GM23338 (cell line): ENCODE results near the gene MRPL22. TPM values are rescaled to one million over a fixed set of nuclear protein-coding genes. Genes with fewer than 3 reads are reported as not detected.

Experiments used
- ATAC-seq: fragments of 200-7000 bp; cut with Tn5 transposase; 3 replicates; pipeline ENCODE4 v1.9.1; 2020
- DNase-seq: peaks from one replicate; pipeline ENCODE4 v3.0.0-alpha.2; 2015; ENCODE audit warnings: low spot score
- H2AFZ ChIP-seq: fragments of 200-600 bp; sonication (generic); 2 replicates; pipeline ENCODE4 v1.8.0; 2016; ENCODE audit warnings: antibody characterized with exemption, mild to moderate bottlenecking, moderate library complexity
- H3F3A ChIP-seq: fragments of 200-600 bp; sonication (generic); replicated peaks from 2 replicates; pipeline ENCODE4 v1.8.0; 2017; ENCODE audit warnings: antibody characterized with exemption, mixed run types, low read depth
- H3K27ac ChIP-seq: fragments of 200-600 bp; sonication (generic); 2 replicates; pipeline ENCODE4 v1.6.1; 2016; ENCODE audit warnings: low read depth
- H3K27me3 ChIP-seq: fragments of 200-600 bp; sonication (generic); 2 replicates; pipeline ENCODE4 v1.8.0; 2016; ENCODE audit warnings: mild to moderate bottlenecking, mixed run types, moderate library complexity; ENCODE audit not compliant: insufficient read depth
- H3K36me3 ChIP-seq: fragments of 200-600 bp; sonication (generic); 2 replicates; pipeline ENCODE4 v1.8.0; 2016; ENCODE audit warnings: mild to moderate bottlenecking; ENCODE audit not compliant: insufficient read depth
- H3K4me1 ChIP-seq: fragments of 200-600 bp; sonication (generic); 2 replicates; pipeline ENCODE4 v1.8.0; 2016; ENCODE audit warnings: mild to moderate bottlenecking, moderate library complexity; ENCODE audit not compliant: insufficient read depth
- H3K4me2 ChIP-seq: fragments of 200-600 bp; sonication (generic); 2 replicates; pipeline ENCODE4 v1.7.1; 2017; ENCODE audit warnings: mixed run types
- H3K4me3 ChIP-seq: fragments of 200-600 bp; sonication (generic); 2 replicates; pipeline ENCODE4 v1.6.1; 2016; ENCODE audit warnings: mixed run types
- H3K79me2 ChIP-seq: fragments of 200-600 bp; sonication (generic); replicated peaks from 2 replicates; pipeline ENCODE4 v1.8.0; 2017; ENCODE audit warnings: mild to moderate bottlenecking; ENCODE audit not compliant: insufficient read depth
- H3K9me2 ChIP-seq: fragments of 200-600 bp; sonication (generic); 2 replicates; pipeline ENCODE4 v1.8.0; 2017; ENCODE audit not compliant: insufficient read depth
- H4K20me1 ChIP-seq: fragments of 200-600 bp; sonication (generic); replicated peaks from 2 replicates; pipeline ENCODE4 v1.8.0; 2017; ENCODE audit warnings: mild to moderate bottlenecking; ENCODE audit not compliant: insufficient read depth
- H3K27ac Mint-ChIP-seq: 2 replicates; pipeline ENCODE4 v1.8.0; 2020; ENCODE audit warnings: inconsistent platforms, mild to moderate bottlenecking, moderate library complexity, mixed read lengths
- H3K27me3 Mint-ChIP-seq: 3 replicates; pipeline ENCODE4 v1.8.0; 2022; ENCODE audit warnings: low read depth, mild to moderate bottlenecking, moderate library complexity, mixed read lengths, inconsistent platforms; ENCODE audit not compliant: insufficient read depth, poor library complexity
- H3K36me3 Mint-ChIP-seq: 3 replicates; pipeline ENCODE4 v1.8.0; 2021; ENCODE audit warnings: low read depth, mild to moderate bottlenecking, inconsistent platforms, moderate library complexity, mixed read lengths
- H3K4me1 Mint-ChIP-seq: 3 replicates; pipeline ENCODE4 v1.8.0; 2020; ENCODE audit warnings: mild to moderate bottlenecking, inconsistent platforms, mixed read lengths
- H3K4me3 Mint-ChIP-seq: 3 replicates; pipeline ENCODE4 v1.8.0; 2021; ENCODE audit warnings: moderate library complexity, mild to moderate bottlenecking, inconsistent platforms, mixed read lengths
- H3K9me3 Mint-ChIP-seq: 3 replicates; pipeline ENCODE4 v1.8.0; 2020; ENCODE audit warnings: moderate library complexity, mild to moderate bottlenecking, inconsistent platforms, mixed read lengths
- CREB1 ChIP-seq: fragments of 250-450 bp; sonication (Bioruptor Pico); IDR thresholded peaks from 2 replicates; pipeline ENCODE4 v1.5.0; 2020; ENCODE audit warnings: low read depth, mild to moderate bottlenecking, moderate library complexity
- EZH2phosphoT487 ChIP-seq: fragments of 200-600 bp; sonication (generic); IDR thresholded peaks from one replicate; pipeline ENCODE4 v1.8.1; 2018; ENCODE audit warnings: antibody characterized with exemption; ENCODE audit not compliant: unreplicated experiment
- NANOG ChIP-seq: IDR thresholded peaks from 2 replicates; pipeline ENCODE4 v1.6.1; 2016; ENCODE audit warnings: antibody characterized with exemption, borderline replicate concordance
- POLR2AphosphoS5 ChIP-seq: IDR thresholded peaks from 2 replicates; pipeline ENCODE4 v1.6.1; 2016; ENCODE audit warnings: antibody characterized with exemption, low read depth
- STAT1 ChIP-seq: IDR thresholded peaks from one replicate; pipeline ENCODE4 v1.6.1; 2016; ENCODE audit warnings: antibody characterized with exemption; ENCODE audit not compliant: unreplicated experiment
- ZNF114 ChIP-seq: fragments of 250-450 bp; sonication (Bioruptor Pico); IDR thresholded peaks from 2 replicates; pipeline ENCODE4 v1.5.0; 2020; ENCODE audit warnings: mild to moderate bottlenecking, moderate library complexity
- ZNF331 ChIP-seq: fragments of 250-450 bp; sonication (Bioruptor Pico); IDR thresholded peaks from 2 replicates; pipeline ENCODE4 v1.5.0; 2020; ENCODE audit warnings: low read depth, mild to moderate bottlenecking, moderate library complexity
- ZNF462 ChIP-seq: fragments of 250-450 bp; sonication (Bioruptor Pico); IDR thresholded peaks from 2 replicates; pipeline ENCODE4 v1.5.0; 2020; ENCODE audit warnings: mild to moderate bottlenecking, moderate library complexity
- polyA plus RNA-seq: library from polyadenylated mRNA; unstranded; fragments of >200 nt; fragmentation: Nextera tagmentation; extraction: Ambion mirVana; gene quantifications from 2 replicates; pipeline ENCODE4 v1.2.1, GENCODE V29; 2016
- total RNA-seq: library from RNA; depleted of rRNA; stranded (reverse); fragments of >200 nt; shearing (Covaris generic); gene quantifications from 2 replicates; pipeline ENCODE4 v1.2.3, GENCODE V29; 2014
- TF ChIP-seq, protein P1 (sequence below), 2 experiments: fragments of 200-600 bp in 1 of 2; sonication (generic) in 1 of 2; conservative IDR thresholded peaks; 2 replicates each; pipeline versions ENCODE4 v1.5.1 to v1.6.1; 2016 to 2017; ENCODE audit warnings: antibody characterized with exemption in 2 of 2, low read depth in 2 of 2, mild to moderate bottlenecking in 2 of 2, moderate library complexity in 1 of 2
- TF ChIP-seq, protein P2 (sequence below): IDR thresholded peaks from 2 replicates; pipeline ENCODE4 v1.6.1; 2016; ENCODE audit warnings: antibody characterized with exemption

Gene MRPL22
- total and polyA plus RNA-seq, 2 experiments from 2014 or later: 32.1 to 256 TPM

DNA sequence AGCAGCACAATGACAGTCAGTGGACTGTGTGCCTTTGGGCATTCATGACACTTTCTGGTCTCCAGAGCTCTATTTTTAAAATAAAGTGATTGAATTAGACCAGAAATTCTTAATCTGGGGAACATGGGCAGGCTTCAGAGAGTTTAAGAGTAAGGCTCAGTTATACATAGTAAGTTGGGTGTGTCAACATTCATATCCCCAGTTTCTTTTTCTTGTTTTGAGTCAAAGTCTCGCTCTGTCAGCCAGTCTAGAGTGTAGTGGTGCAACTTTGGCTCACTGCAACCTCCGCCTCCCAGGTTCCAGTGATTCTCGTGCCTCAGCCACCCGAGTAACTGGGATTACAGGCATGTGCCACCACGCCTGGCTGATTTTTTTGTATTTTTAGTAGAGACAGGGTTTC lies 59.0 kb downstream of the MRPL22 start (continued):
- TF ChIP-seq ZNF462 (no peak), POLR2AphosphoS5 (no peak), ZNF331 (no peak), EZH2phosphoT487 (no peak)

DNA sequence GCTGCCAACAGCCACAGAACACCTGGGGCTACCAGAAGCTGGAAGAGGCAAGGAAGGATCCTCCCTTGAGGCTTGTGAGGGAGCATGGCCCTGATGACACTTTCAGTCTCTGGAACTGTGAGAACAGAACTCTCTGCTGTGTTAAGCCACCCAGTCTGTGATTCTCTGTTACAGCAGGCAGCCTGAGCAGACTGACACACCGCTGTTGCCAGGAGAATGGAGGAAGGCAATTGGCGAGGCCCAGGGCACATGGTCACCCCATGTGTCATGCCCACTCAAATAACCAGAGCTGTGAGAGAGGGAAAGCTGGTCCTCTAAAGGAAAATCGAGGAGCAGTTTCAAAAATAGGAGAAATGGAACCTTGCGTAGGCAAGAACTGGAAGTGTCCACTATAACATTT lies 60.6 kb downstream of the MRPL22 start:
- no peak overlapping the region for H3K4me3 ChIP-seq
- peaks cover 7% of the 10 kb centered on the region for H3K27me3 Mint-ChIP-seq
- H3K27ac ChIP-seq: no peak overlapping the region
- H3K9me2 ChIP-seq: no peaks in the 10 kb centered on the region
- H3K27ac Mint-ChIP-seq: no peak overlapping the region
- no peaks in the 10 kb centered on the region for H3F3A ChIP-seq
- H3K4me1 Mint-ChIP-seq: no peaks in the 10 kb centered on the region
- H3K4me3 Mint-ChIP-seq: no peak overlapping the region
- H3K4me1 ChIP-seq: no peaks in the 10 kb centered on the region
- no peak overlapping the region; the same call in 1 of the 2 replicates for H2AFZ ChIP-seq
- H3K36me3 Mint-ChIP-seq: no peaks in the 10 kb centered on the region; the same call in 2 of the 3 replicates
- H3K9me3 Mint-ChIP-seq: peaks cover 14% of the 10 kb centered on the region
- no peaks in the 10 kb centered on the region for H3K79me2 ChIP-seq
- ATAC-seq (no peak), DNase-seq (no peak)
- no peaks in the 10 kb centered on the region for H3K36me3 ChIP-seq
- no peak overlapping the region for H3K4me2 ChIP-seq
- no peaks in the 10 kb centered on the region for H3K27me3 ChIP-seq
- H4K20me1 ChIP-seq: no peaks in the 10 kb centered on the region
- TF ChIP-seq, protein P1, sequence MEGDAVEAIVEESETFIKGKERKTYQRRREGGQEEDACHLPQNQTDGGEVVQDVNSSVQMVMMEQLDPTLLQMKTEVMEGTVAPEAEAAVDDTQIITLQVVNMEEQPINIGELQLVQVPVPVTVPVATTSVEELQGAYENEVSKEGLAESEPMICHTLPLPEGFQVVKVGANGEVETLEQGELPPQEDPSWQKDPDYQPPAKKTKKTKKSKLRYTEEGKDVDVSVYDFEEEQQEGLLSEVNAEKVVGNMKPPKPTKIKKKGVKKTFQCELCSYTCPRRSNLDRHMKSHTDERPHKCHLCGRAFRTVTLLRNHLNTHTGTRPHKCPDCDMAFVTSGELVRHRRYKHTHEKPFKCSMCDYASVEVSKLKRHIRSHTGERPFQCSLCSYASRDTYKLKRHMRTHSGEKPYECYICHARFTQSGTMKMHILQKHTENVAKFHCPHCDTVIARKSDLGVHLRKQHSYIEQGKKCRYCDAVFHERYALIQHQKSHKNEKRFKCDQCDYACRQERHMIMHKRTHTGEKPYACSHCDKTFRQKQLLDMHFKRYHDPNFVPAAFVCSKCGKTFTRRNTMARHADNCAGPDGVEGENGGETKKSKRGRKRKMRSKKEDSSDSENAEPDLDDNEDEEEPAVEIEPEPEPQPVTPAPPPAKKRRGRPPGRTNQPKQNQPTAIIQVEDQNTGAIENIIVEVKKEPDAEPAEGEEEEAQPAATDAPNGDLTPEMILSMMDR (conservative IDR thresholded peaks at IDR 0.05; ENCODE audit: low read depth in 2 of 2): no peak
- TF ChIP-seq ZNF114 (CRISPR knock-in tag) (no peak), CREB1 (CRISPR knock-in tag) (no peak), NANOG (no peak), ZNF331 (no peak), STAT1 (no peak)
- TF ChIP-seq, protein P2, sequence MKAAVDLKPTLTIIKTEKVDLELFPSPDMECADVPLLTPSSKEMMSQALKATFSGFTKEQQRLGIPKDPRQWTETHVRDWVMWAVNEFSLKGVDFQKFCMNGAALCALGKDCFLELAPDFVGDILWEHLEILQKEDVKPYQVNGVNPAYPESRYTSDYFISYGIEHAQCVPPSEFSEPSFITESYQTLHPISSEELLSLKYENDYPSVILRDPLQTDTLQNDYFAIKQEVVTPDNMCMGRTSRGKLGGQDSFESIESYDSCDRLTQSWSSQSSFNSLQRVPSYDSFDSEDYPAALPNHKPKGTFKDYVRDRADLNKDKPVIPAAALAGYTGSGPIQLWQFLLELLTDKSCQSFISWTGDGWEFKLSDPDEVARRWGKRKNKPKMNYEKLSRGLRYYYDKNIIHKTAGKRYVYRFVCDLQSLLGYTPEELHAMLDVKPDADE: no peak
